ENCODE data around the gene ADCY2. TPM values are rescaled to one million over a fixed set of nuclear protein-coding genes. Genes with fewer than 3 reads are reported as not detected.

The ADCY2 gene
- 0.04 TPM for polyA plus RNA-seq (2013, experiment 1 of 2)
- polyA plus RNA-seq (2013, experiment 2 of 2) = 0.03 TPM

- Histone ChIP-seq H3K23ac (ENCODE audit: low read length in 2 of 2) (no peak within 1 kb of the TSS), H2BK5ac (ENCODE audit: low read depth, low read length, poor library complexity, severe bottlenecking) (no peak within 1 kb of the TSS), H3K4ac (ENCODE audit: low read depth in 1 of 2, low read length in 2 of 2) (no peak within 1 kb of the TSS), H4K8ac (ENCODE audit: low read length) (no peak within 1 kb of the TSS), H3K14ac (ENCODE audit: low read length in 2 of 2) (no peak within 1 kb of the TSS), H3K4me1 (ENCODE audit: control insufficient read depth, insufficient read depth, low read depth, low read length) (peaks cover 17% of the 10 kb centered on the region), H2AFZ (ENCODE audit: low read depth, low read length) (no peak within 1 kb of the TSS), H2BK120ac (ENCODE audit: low read depth, low read length) (no peak within 1 kb of the TSS), H2BK15ac (ENCODE audit: low read depth, poor library complexity, severe bottlenecking) (no peak within 1 kb of the TSS), H3K36me3 (ENCODE audit: control insufficient read depth in 1 of 2, insufficient read depth in 2 of 2, low read depth in 1 of 2, low read length in 2 of 2) (no peaks in the 10 kb centered on the region), H3K79me1 (replicated peaks; ENCODE audit: low read length, poor library complexity, severe bottlenecking) (no peaks in the 10 kb centered on the region), H3K9ac (ENCODE audit: low read length) (peak within 1 kb of the TSS; percentile 36), H3K27ac (ENCODE audit: low read length, poor library complexity, severe bottlenecking) (no peak within 1 kb of the TSS), H3K27me3 (ENCODE audit: control insufficient read depth in 1 of 2, insufficient read depth in 1 of 2, low read length in 2 of 2) (peaks cover 45% of the 10 kb centered on the region in 2 experiments), H3K4me2 (ENCODE audit: low read length, poor library complexity, severe bottlenecking) (peak within 1 kb of the TSS; percentile 72), H2BK12ac (ENCODE audit: low read length in 2 of 2) (no peak within 1 kb of the TSS), H4K91ac (ENCODE audit: low read length) (no peak within 1 kb of the TSS), H2AK5ac (ENCODE audit: low read length, severe bottlenecking) (no peak within 1 kb of the TSS), H3K18ac (ENCODE audit: low read depth in 1 of 2, low read length in 2 of 2) (no peak within 1 kb of the TSS), H3K4me3 (ENCODE audit: insufficient read depth in 1 of 2, low read depth in 1 of 2, low read length in 2 of 2) (peak within 1 kb of the TSS; percentile 45 to 64), H3K9me3 (ENCODE audit: control insufficient read depth, low read length) (no peaks in the 10 kb centered on the region)
- no peak for DNase-seq
- WGBS = under 1% methylated on average over 44 of the region's 121 CpGs
These were observed at the start of gene ADCY2 for GRCh38 chr5:7395947-7396712. Gene ADCY2, plus strand, starts transcription at chr5:7396138. Its CDS starts 159 bp downstream, at chr5:7396297.

DNA sequence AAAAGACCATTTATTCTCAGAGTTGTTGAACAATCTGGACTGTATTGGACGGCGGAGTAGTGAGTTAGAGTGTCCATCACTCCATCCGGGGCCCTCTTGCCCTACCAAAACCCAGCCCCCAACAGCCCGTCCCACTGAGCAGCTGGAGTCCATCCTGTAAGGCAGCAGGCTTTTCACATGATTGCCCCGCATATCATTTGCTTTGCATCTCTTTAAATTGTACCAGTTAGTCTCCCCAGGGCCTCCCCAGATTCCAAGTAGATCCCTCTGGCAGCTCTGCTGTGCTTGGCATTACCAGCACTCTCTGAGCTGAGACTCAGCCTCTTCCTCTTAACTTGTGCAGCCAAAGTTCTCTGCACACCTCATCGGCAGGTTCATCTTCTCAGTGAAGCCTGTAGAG lies 48.6 kb upstream of the ADCY2 start:
- H3K23ac ChIP-seq (ENCODE audit: low read length in 2 of 2) = no peak overlapping the region
- no peaks in the 10 kb centered on the region for H3K4me1 ChIP-seq (ENCODE audit: control insufficient read depth, insufficient read depth, low read depth, low read length)
- H3K18ac ChIP-seq (ENCODE audit: low read depth in 1 of 2, low read length in 2 of 2) = no peak overlapping the region
- H2BK15ac ChIP-seq (ENCODE audit: low read depth, poor library complexity, severe bottlenecking) = no peak overlapping the region
- H2AK5ac ChIP-seq (ENCODE audit: low read length, severe bottlenecking) = no peak overlapping the region
- H3K36me3 ChIP-seq (ENCODE audit: control insufficient read depth in 1 of 2, insufficient read depth in 2 of 2, low read depth in 1 of 2, low read length in 2 of 2) = no peaks in the 10 kb centered on the region
- H2BK5ac ChIP-seq (ENCODE audit: low read depth, low read length, poor library complexity, severe bottlenecking) = no peak overlapping the region
- H3K4me2 ChIP-seq (ENCODE audit: low read length, poor library complexity, severe bottlenecking) = no peak overlapping the region
- H2AFZ ChIP-seq (ENCODE audit: low read depth, low read length) = no peak overlapping the region
- H3K9ac ChIP-seq (ENCODE audit: low read length) = no peak overlapping the region
- no peak overlapping the region for H3K4me3 ChIP-seq (ENCODE audit: insufficient read depth in 1 of 2, low read depth in 1 of 2, low read length in 2 of 2)
- no peak overlapping the region for H2BK120ac ChIP-seq (ENCODE audit: low read depth, low read length)
- H3K79me1 ChIP-seq (replicated peaks; ENCODE audit: low read length, poor library complexity, severe bottlenecking) = no peaks in the 10 kb centered on the region
- H3K14ac ChIP-seq (ENCODE audit: low read length in 2 of 2) = no peak overlapping the region
- H4K91ac ChIP-seq (ENCODE audit: low read length) = no peak overlapping the region
- 55% methylated on average over 5 of the region's 6 CpGs for WGBS
- no peak overlapping the region for H3K4ac ChIP-seq (ENCODE audit: low read depth in 1 of 2, low read length in 2 of 2)
- peaks cover 10% of the 10 kb centered on the region for H3K9me3 ChIP-seq (ENCODE audit: control insufficient read depth, low read length)
- H3K27ac ChIP-seq (ENCODE audit: low read length, poor library complexity, severe bottlenecking) = no peak overlapping the region
- H2BK12ac ChIP-seq (ENCODE audit: low read length in 2 of 2) = no peak overlapping the region
- no peak for DNase-seq
- H3K27me3 ChIP-seq (ENCODE audit: control insufficient read depth in 1 of 2, insufficient read depth in 1 of 2, low read length in 2 of 2) = no peaks in the 10 kb centered on the region
- H4K8ac ChIP-seq (ENCODE audit: low read length) = no peak overlapping the region

GRCh38 chr5:7348168-7348854 lies 47.6 kb upstream of the ADCY2 start:
- no peak for DNase-seq
- H2BK15ac ChIP-seq (ENCODE audit: low read depth, poor library complexity, severe bottlenecking) = no peak overlapping the region
- no peak overlapping the region for H2BK12ac ChIP-seq (ENCODE audit: low read length in 2 of 2)
- no peak overlapping the region for H3K14ac ChIP-seq (ENCODE audit: low read length in 2 of 2)
- no peak overlapping the region for H3K27ac ChIP-seq (ENCODE audit: low read length, poor library complexity, severe bottlenecking)
- H2AFZ ChIP-seq (ENCODE audit: low read depth, low read length) = no peak overlapping the region
- H2AK5ac ChIP-seq (ENCODE audit: low read length, severe bottlenecking) = no peak overlapping the region
- 50% methylated on average over 6 of the region's 8 CpGs for WGBS
- no peaks in the 10 kb centered on the region for H3K79me1 ChIP-seq (replicated peaks; ENCODE audit: low read length, poor library complexity, severe bottlenecking)
- H3K23ac ChIP-seq (ENCODE audit: low read length in 2 of 2) = no peak overlapping the region
- H3K18ac ChIP-seq (ENCODE audit: low read depth in 1 of 2, low read length in 2 of 2) = no peak overlapping the region
- no peak overlapping the region for H3K9ac ChIP-seq (ENCODE audit: low read length)
- no peak overlapping the region for H4K91ac ChIP-seq (ENCODE audit: low read length)
- H3K36me3 ChIP-seq (ENCODE audit: control insufficient read depth in 1 of 2, insufficient read depth in 2 of 2, low read depth in 1 of 2, low read length in 2 of 2) = no peaks in the 10 kb centered on the region
- H2BK120ac ChIP-seq (ENCODE audit: low read depth, low read length) = no peak overlapping the region
- no peak overlapping the region for H2BK5ac ChIP-seq (ENCODE audit: low read depth, low read length, poor library complexity, severe bottlenecking)
- H3K4ac ChIP-seq (ENCODE audit: low read depth in 1 of 2, low read length in 2 of 2) = no peak overlapping the region
- no peaks in the 10 kb centered on the region for H3K4me1 ChIP-seq (ENCODE audit: control insufficient read depth, insufficient read depth, low read depth, low read length)
- no peaks in the 10 kb centered on the region for H3K27me3 ChIP-seq (ENCODE audit: control insufficient read depth in 1 of 2, insufficient read depth in 1 of 2, low read length in 2 of 2)
- no peak overlapping the region for H3K4me2 ChIP-seq (ENCODE audit: low read length, poor library complexity, severe bottlenecking)
- H4K8ac ChIP-seq (ENCODE audit: low read length) = no peak overlapping the region
- peaks cover 6% of the 10 kb centered on the region for H3K9me3 ChIP-seq (ENCODE audit: control insufficient read depth, low read length)
- no peak overlapping the region for H3K4me3 ChIP-seq (ENCODE audit: insufficient read depth in 1 of 2, low read depth in 1 of 2, low read length in 2 of 2)

DNA sequence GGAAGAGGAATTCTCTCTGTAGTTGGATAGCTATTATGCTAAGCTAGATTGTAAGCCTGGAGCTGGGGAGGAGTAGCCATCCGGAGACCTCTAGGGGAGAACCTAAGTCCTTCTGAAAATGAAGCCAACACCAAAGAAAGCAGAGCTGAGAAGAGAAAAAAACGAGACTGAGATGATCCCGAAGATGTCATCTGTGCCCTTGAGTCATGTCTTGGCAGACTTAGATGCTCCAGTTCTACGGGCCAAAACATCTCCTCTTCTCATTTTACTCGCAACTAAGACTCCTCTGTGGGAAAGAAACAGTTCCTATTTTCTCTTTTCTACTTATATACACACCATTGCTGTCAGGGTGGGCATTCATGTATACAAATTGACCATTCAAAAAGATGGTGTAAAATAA lies 34.3 kb upstream of the ADCY2 start:
- Histone ChIP-seq H2BK5ac (ENCODE audit: low read depth, low read length, poor library complexity, severe bottlenecking) (no peak overlapping the region), H3K79me1 (replicated peaks; ENCODE audit: low read length, poor library complexity, severe bottlenecking) (no peaks in the 10 kb centered on the region), H3K4me2 (ENCODE audit: low read length, poor library complexity, severe bottlenecking) (no peak overlapping the region), H2AFZ (ENCODE audit: low read depth, low read length) (no peak overlapping the region), H4K91ac (ENCODE audit: low read length) (no peak overlapping the region), H4K8ac (ENCODE audit: low read length) (no peak overlapping the region), H2AK5ac (ENCODE audit: low read length, severe bottlenecking) (no peak overlapping the region), H3K4me3 (ENCODE audit: insufficient read depth in 1 of 2, low read depth in 1 of 2, low read length in 2 of 2) (no peak overlapping the region), H2BK120ac (ENCODE audit: low read depth, low read length) (no peak overlapping the region), H3K4ac (ENCODE audit: low read depth in 1 of 2, low read length in 2 of 2) (no peak overlapping the region), H3K27ac (ENCODE audit: low read length, poor library complexity, severe bottlenecking) (no peak overlapping the region), H3K4me1 (ENCODE audit: control insufficient read depth, insufficient read depth, low read depth, low read length) (no peaks in the 10 kb centered on the region), H2BK15ac (ENCODE audit: low read depth, poor library complexity, severe bottlenecking) (no peak overlapping the region), H3K27me3 (ENCODE audit: control insufficient read depth in 1 of 2, insufficient read depth in 1 of 2, low read length in 2 of 2) (peaks cover 0 to 14% of the 10 kb centered on the region in 2 experiments), H2BK12ac (ENCODE audit: low read length in 2 of 2) (no peak overlapping the region), H3K9me3 (ENCODE audit: control insufficient read depth, low read length) (no peaks in the 10 kb centered on the region), H3K36me3 (ENCODE audit: control insufficient read depth in 1 of 2, insufficient read depth in 2 of 2, low read depth in 1 of 2, low read length in 2 of 2) (no peaks in the 10 kb centered on the region), H3K14ac (ENCODE audit: low read length in 2 of 2) (no peak overlapping the region), H3K9ac (ENCODE audit: low read length) (no peak overlapping the region), H3K18ac (ENCODE audit: low read depth in 1 of 2, low read length in 2 of 2) (no peak overlapping the region), H3K23ac (ENCODE audit: low read length in 2 of 2) (no peak overlapping the region)
- DNase-seq = no peak
- 60% methylated on average over 4 of the region's 5 CpGs for WGBS
